GM12878 (cell line): Measurements from ENCODE around the gene SMAD5.

Source experiments
- CREB1 ChIP-seq: IDR thresholded peaks from 2 replicates; pipeline ENCODE4 v1.6.1; 2012; ENCODE audit warnings: low read depth, mild to moderate bottlenecking, inconsistent platforms
- CTCF ChIP-seq, 3 experiments: IDR thresholded peaks in 2 of 3; conservative IDR thresholded peaks in 1 of 3; 2 replicates each; pipeline ENCODE4 v1.5.1; 2011; ENCODE audit warnings: low read depth in 3 of 3, low read length in 3 of 3, mild to moderate bottlenecking in 3 of 3, control low read depth in 2 of 3, moderate library complexity in 2 of 3, inconsistent platforms in 1 of 3, mixed read lengths in 1 of 3; ENCODE audit not compliant: control insufficient read depth in 2 of 3, insufficient read depth in 1 of 3; ENCODE audit errors: extremely low read depth in 1 of 3
- EP300 ChIP-seq, 2 experiments: fragments of 150-350 bp in 1 of 2; IDR thresholded peaks; 2 replicates each; pipeline ENCODE4 v1.6.1; 2011 to 2012; ENCODE audit warnings: low read depth in 2 of 2, low read length in 2 of 2, borderline replicate concordance in 1 of 2, improper control_type of control experiment in 1 of 2, inconsistent platforms in 1 of 2; ENCODE audit not compliant: control insufficient read depth in 1 of 2
- FOXM1 ChIP-seq: IDR thresholded peaks from 2 replicates; pipeline ENCODE4 v1.6.1; 2012; ENCODE audit warnings: low read depth, mild to moderate bottlenecking, inconsistent platforms, low read length, moderate library complexity
- IKZF1 ChIP-seq: fragments of 450-650 bp; conservative IDR thresholded peaks from 2 replicates; pipeline ENCODE4 v1.6.1; 2017; ENCODE audit warnings: antibody characterized with exemption, mild to moderate bottlenecking
- NKRF ChIP-seq: fragments of 450-650 bp; conservative IDR thresholded peaks from 2 replicates; pipeline ENCODE4 v1.6.1; 2017; ENCODE audit warnings: mild to moderate bottlenecking, moderate library complexity
- POLR2AphosphoS2 ChIP-seq: IDR thresholded peaks from 2 replicates; pipeline ENCODE4 v1.6.1; 2011; ENCODE audit warnings: low read depth, mild to moderate bottlenecking, low read length, improper control_type of control experiment, moderate library complexity
- POLR2AphosphoS5 ChIP-seq: IDR thresholded peaks from 2 replicates; pipeline ENCODE4 v1.6.1; 2011; ENCODE audit warnings: mild to moderate bottlenecking, low read length, inconsistent platforms
- RAD21 ChIP-seq: IDR thresholded peaks from 2 replicates; pipeline ENCODE4 v1.6.1; 2011; ENCODE audit warnings: mild to moderate bottlenecking, low read depth, low read length, moderate library complexity; ENCODE audit not compliant: insufficient read depth
- RELA ChIP-seq: fragments of 450-650 bp; IDR thresholded peaks from 2 replicates; pipeline ENCODE4 v1.8.0; 2014; ENCODE audit warnings: borderline replicate concordance; ENCODE audit not compliant: partially characterized antibody
- SMC3 ChIP-seq: IDR thresholded peaks from 2 replicates; pipeline ENCODE4 v1.6.1; 2011; ENCODE audit warnings: low read length, improper control_type of control experiment, borderline replicate concordance
- SP1 ChIP-seq: IDR thresholded peaks from one replicate; pipeline ENCODE4 v1.6.1; 2011; ENCODE audit warnings: low read depth, low read length
- USF1 ChIP-seq: IDR thresholded peaks from 2 replicates; pipeline ENCODE4 v1.6.1; 2011; ENCODE audit warnings: borderline replicate concordance, low read depth, mild to moderate bottlenecking, moderate library complexity, mixed read lengths, low read length; ENCODE audit not compliant: insufficient read depth; ENCODE audit errors: extremely low read length
- ZNF384 ChIP-seq: IDR thresholded peaks from 2 replicates; pipeline ENCODE4 v1.6.1; 2012; ENCODE audit warnings: low read depth, mild to moderate bottlenecking, low read length, improper control_type of control experiment, borderline replicate concordance

GRCh38 chr5:136084698-136085097, 47.9 kb upstream of the SMAD5 start:
- no peak for TF ChIP-seq NKRF
- TF ChIP-seq CTCF (IDR thresholded peaks at IDR 0.05 in 2 of 3, conservative IDR thresholded peaks at IDR 0.05 in 1 of 3; ENCODE audit: control insufficient read depth in 2 of 3, extremely low read depth in 1 of 3, insufficient read depth in 1 of 3, low read depth in 3 of 3, low read length in 3 of 3): no peak
- no peak for TF ChIP-seq SMC3
- TF ChIP-seq POLR2AphosphoS5: no peak
- TF ChIP-seq EP300 (IDR thresholded peaks at IDR 0.05; ENCODE audit: borderline replicate concordance in 1 of 2, control insufficient read depth in 1 of 2, low read depth in 2 of 2, low read length in 2 of 2): no peak
- no peak for TF ChIP-seq CREB1
- no peak for TF ChIP-seq POLR2AphosphoS2
- TF ChIP-seq SP1: no peak
- no peak for TF ChIP-seq FOXM1
- TF ChIP-seq ZNF384: no peak
- no peak for TF ChIP-seq RELA
- no peak for TF ChIP-seq RAD21
- no peak for TF ChIP-seq USF1
- TF ChIP-seq IKZF1: no peak
